ENCODE data around the gene CLDN9.

CLDN9 gene

DNA sequence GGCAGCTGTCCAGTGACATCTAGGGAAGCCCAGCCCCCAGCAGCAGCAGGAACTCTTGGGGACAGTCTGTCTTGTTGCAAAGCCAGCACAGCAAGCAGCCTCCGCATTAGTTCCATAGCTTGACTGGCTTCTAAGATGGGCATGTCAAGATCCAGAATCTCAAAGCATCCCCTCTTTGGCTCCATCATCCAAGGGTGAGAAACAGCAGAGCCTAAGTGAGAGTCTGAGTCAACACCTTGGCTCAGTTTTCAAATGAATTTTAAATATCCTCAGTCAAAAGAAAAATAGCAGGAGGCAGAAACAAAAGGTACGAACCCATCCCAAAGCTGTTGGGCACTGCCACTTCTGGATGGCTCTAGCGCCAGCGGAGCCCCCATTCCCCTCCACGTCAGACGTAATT is 2.2 kb downstream of the CLDN9 start:
- Histone ChIP-seq H3K4me2 (ENCODE audit: low read depth, low read length) (no peak overlapping the region), H2AFZ (ENCODE audit: low read length) (no peak overlapping the region), H3K9ac (ENCODE audit: low read length) (no peak overlapping the region), H3K27me3 (replicated peaks; ENCODE audit: insufficient read depth, low read length) (peaks cover 87% of the 10 kb centered on the region), H3K36me3 (replicated peaks; ENCODE audit: insufficient read depth, low read length) (no peaks in the 10 kb centered on the region), H3K9me2 (replicated peaks; ENCODE audit: insufficient read depth, low read length) (no peaks in the 10 kb centered on the region), H3K4me3 (ENCODE audit: low read length) (no peak overlapping the region), H3K79me2 (ENCODE audit: low read length) (no peaks in the 10 kb centered on the region), H3K4me1 (ENCODE audit: low read length) (0 out of 2 replicates have a peak, but pooled peaks cover 6% of the 10 kb centered on the region), H3K9me3 (replicated peaks; ENCODE audit: insufficient read depth, low read length) (no peaks in the 10 kb centered on the region), H3K27ac (ENCODE audit: low read length) (no peak overlapping the region), H3F3A (ENCODE audit: insufficient read depth, low read length) (no peaks in the 10 kb centered on the region), H4K20me1 (ENCODE audit: insufficient read depth, low read length) (no peaks in the 10 kb centered on the region)
- DNase-seq = no peak
- TF ChIP-seq, protein P1, sequence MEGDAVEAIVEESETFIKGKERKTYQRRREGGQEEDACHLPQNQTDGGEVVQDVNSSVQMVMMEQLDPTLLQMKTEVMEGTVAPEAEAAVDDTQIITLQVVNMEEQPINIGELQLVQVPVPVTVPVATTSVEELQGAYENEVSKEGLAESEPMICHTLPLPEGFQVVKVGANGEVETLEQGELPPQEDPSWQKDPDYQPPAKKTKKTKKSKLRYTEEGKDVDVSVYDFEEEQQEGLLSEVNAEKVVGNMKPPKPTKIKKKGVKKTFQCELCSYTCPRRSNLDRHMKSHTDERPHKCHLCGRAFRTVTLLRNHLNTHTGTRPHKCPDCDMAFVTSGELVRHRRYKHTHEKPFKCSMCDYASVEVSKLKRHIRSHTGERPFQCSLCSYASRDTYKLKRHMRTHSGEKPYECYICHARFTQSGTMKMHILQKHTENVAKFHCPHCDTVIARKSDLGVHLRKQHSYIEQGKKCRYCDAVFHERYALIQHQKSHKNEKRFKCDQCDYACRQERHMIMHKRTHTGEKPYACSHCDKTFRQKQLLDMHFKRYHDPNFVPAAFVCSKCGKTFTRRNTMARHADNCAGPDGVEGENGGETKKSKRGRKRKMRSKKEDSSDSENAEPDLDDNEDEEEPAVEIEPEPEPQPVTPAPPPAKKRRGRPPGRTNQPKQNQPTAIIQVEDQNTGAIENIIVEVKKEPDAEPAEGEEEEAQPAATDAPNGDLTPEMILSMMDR (IDR thresholded peaks at IDR 0.05; ENCODE audit: low read length) = no peak
- no peak for TF ChIP-seq EZH2 (optimal IDR thresholded peaks at IDR 0.05; ENCODE audit: low read depth, low read length)
- TF ChIP-seq EZH2phosphoT487 (IDR thresholded peaks at IDR 0.05; ENCODE audit: low read length) = no peak

DNA sequence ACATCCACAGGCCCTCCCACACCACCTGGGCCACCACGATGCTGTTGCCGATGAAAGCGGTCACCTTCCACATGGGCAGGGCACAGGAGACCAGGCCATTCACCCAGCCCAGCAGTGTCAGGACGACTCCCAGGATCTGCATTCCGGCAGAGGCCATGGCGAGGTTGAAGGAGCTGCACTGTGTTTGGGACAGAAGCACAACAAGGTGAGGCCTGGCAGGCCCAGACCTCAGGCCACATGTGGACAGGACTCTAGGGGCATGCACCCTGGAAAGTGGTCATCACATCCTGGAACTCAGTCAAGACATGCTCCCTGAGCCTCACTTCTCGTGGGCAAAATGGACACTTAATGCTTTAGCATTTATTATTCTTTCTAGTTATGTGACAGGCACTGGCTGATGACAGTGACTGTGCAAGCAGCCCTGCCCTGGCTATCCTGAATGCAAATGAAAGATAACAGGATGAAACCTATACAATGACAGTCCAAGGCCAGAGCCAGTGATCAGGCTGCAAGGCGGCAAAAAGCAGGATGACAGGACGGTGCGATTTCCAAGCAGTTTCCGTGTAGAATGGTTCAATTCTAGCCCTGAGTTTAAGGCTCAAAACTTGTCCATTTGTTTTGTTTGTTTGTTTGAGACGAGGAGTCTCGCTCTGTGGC is 3.3 kb downstream of the CLDN9 start:
- Histone ChIP-seq H3K4me2 (ENCODE audit: low read depth, low read length) (no peak overlapping the region), H3F3A (ENCODE audit: insufficient read depth, low read length) (no peaks in the 10 kb centered on the region), H3K4me1 (ENCODE audit: low read length) (0 out of 2 replicates have a peak, but pooled peaks cover 10% of the 10 kb centered on the region), H3K9ac (ENCODE audit: low read length) (no peak overlapping the region), H4K20me1 (ENCODE audit: insufficient read depth, low read length) (no peaks in the 10 kb centered on the region), H3K36me3 (replicated peaks; ENCODE audit: insufficient read depth, low read length) (no peaks in the 10 kb centered on the region), H3K9me2 (replicated peaks; ENCODE audit: insufficient read depth, low read length) (no peaks in the 10 kb centered on the region), H2AFZ (ENCODE audit: low read length) (no peak overlapping the region), H3K27me3 (replicated peaks; ENCODE audit: insufficient read depth, low read length) (peaks cover 78% of the 10 kb centered on the region), H3K79me2 (ENCODE audit: low read length) (no peaks in the 10 kb centered on the region), H3K27ac (ENCODE audit: low read length) (no peak overlapping the region), H3K4me3 (ENCODE audit: low read length) (no peak overlapping the region), H3K9me3 (replicated peaks; ENCODE audit: insufficient read depth, low read length) (no peaks in the 10 kb centered on the region)
- TF ChIP-seq, protein P1 (IDR thresholded peaks at IDR 0.05; ENCODE audit: low read length) = no peak
- TF ChIP-seq EZH2phosphoT487 (IDR thresholded peaks at IDR 0.05; ENCODE audit: low read length) (no peak), EZH2 (optimal IDR thresholded peaks at IDR 0.05; ENCODE audit: low read depth, low read length) (no peak)
- DNase-seq = no peak

DNA sequence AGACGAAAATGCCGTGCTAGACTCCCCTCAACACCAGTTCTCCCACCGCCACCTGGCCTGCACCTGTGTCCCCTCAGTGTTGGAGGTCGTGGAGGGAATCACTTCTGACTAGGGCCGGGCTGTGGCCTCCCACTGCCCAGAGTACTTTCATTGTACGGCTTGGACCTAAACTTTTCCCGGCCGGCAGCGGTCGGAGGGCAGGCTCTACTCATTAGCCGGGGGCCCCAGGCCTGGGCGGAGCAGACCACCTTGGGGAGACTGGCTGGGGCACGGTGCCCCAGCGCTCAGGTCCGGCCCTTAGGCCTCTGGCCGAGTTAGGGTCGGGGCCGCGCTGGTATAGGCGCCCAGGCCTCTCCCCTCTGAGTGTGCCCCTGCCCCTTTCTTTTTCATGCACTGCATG is 4.6 kb downstream of the CLDN9 start:
- Histone ChIP-seq H3K36me3 (replicated peaks; ENCODE audit: insufficient read depth, low read length) (no peaks in the 10 kb centered on the region), H3K4me3 (ENCODE audit: low read length) (no peak overlapping the region), H3K4me1 (ENCODE audit: low read length) (0 out of 2 replicates have a peak, but pooled peaks cover 4% of the 10 kb centered on the region), H3K9ac (ENCODE audit: low read length) (no peak overlapping the region), H3K27me3 (replicated peaks; ENCODE audit: insufficient read depth, low read length) (peaks cover 64% of the 10 kb centered on the region), H4K20me1 (ENCODE audit: insufficient read depth, low read length) (no peaks in the 10 kb centered on the region), H3K79me2 (ENCODE audit: low read length) (no peaks in the 10 kb centered on the region), H3K4me2 (ENCODE audit: low read depth, low read length) (no peak overlapping the region), H3F3A (ENCODE audit: insufficient read depth, low read length) (0 out of 2 replicates have a peak, but pooled peaks cover under 1% of the 10 kb centered on the region), H2AFZ (ENCODE audit: low read length) (no peak overlapping the region), H3K9me3 (replicated peaks; ENCODE audit: insufficient read depth, low read length) (no peaks in the 10 kb centered on the region), H3K9me2 (replicated peaks; ENCODE audit: insufficient read depth, low read length) (no peaks in the 10 kb centered on the region), H3K27ac (ENCODE audit: low read length) (no peak overlapping the region)
- TF ChIP-seq, protein P1 (IDR thresholded peaks at IDR 0.05; ENCODE audit: low read length) = no peak
- TF ChIP-seq EZH2phosphoT487 (IDR thresholded peaks at IDR 0.05; ENCODE audit: low read length) (no peak), EZH2 (optimal IDR thresholded peaks at IDR 0.05; ENCODE audit: low read depth, low read length) (no peak)
- no peak for DNase-seq

All from MM.1S (cell line).